HG03175 (cell line): Measurements from ENCODE around the gene PGGHG.

Experiments
- ATAC-seq: cut with Tn5 transposase; IDR thresholded peaks from one replicate; pipeline ENCODE4 v1.9.1; 2021; ENCODE audit warnings: mild to moderate bottlenecking, moderate library complexity; ENCODE audit not compliant: unreplicated experiment

Gene PGGHG

GRCh38 chr11:288478-289397 is at the start of gene PGGHG:
Gene PGGHG, plus strand, starts transcription at chr11:289126. Its CDS starts 691 bp downstream, at chr11:289817.
- peak; percentile 69 for ATAC-seq

- no peak for ATAC-seq
Measured at GRCh38 chr11:240315-240714, 48.6 kb upstream of the PGGHG start.

- ATAC-seq: no peak
Measured at GRCh38 chr11:241634-242033, 47.3 kb upstream of the PGGHG start.

- no peak for ATAC-seq
Measured at GRCh38 chr11:244376-244775, 44.5 kb upstream of the PGGHG start.

- no peak for ATAC-seq
Measured at GRCh38 chr11:249062-249461, 39.9 kb upstream of the PGGHG start.

- ATAC-seq: no peak
Measured at GRCh38 chr11:250274-250673, 38.7 kb upstream of the PGGHG start.

- no peak for ATAC-seq
Measured at GRCh38 chr11:250740-251299, 38.1 kb upstream of the PGGHG start.

- ATAC-seq: no peak
Measured at GRCh38 chr11:251550-251949, 37.4 kb upstream of the PGGHG start.

- ATAC-seq: no peak
Measured at GRCh38 chr11:252666-253065, 36.3 kb upstream of the PGGHG start.

GRCh38 chr11:253160-253885 is 35.6 kb upstream of the PGGHG start:
- ATAC-seq: no peak

- ATAC-seq: no peak
Measured at GRCh38 chr11:253886-254270, 35.0 kb upstream of the PGGHG start.

GRCh38 chr11:255176-255575 is 33.8 kb upstream of the PGGHG start:
- ATAC-seq: no peak

- no peak for ATAC-seq
Measured at GRCh38 chr11:255816-256215, 33.1 kb upstream of the PGGHG start.

- ATAC-seq: no peak
Measured at GRCh38 chr11:256952-257737, 31.8 kb upstream of the PGGHG start.

GRCh38 chr11:257766-258493 is 31.0 kb upstream of the PGGHG start:
- ATAC-seq: no peak

- no peak for ATAC-seq
Measured at GRCh38 chr11:259413-259812, 29.5 kb upstream of the PGGHG start.

GRCh38 chr11:261624-262023 is 27.3 kb upstream of the PGGHG start:
- no peak for ATAC-seq

GRCh38 chr11:266676-267439 is 22.1 kb upstream of the PGGHG start:
- no peak for ATAC-seq

GRCh38 chr11:267491-267994 is 21.4 kb upstream of the PGGHG start:
- ATAC-seq: no peak
